ENCODE data around the gene PTPN11. TPM values are rescaled to one million over a fixed set of nuclear protein-coding genes. Genes with fewer than 3 reads are reported as not detected.

PTPN11 gene
- total and polyA plus RNA-seq, 2 of the 13 experiments (the other 11 are each of a cell fraction or from before 2014, with no cell fraction given) = 30.0 to 63.5 TPM

DNA sequence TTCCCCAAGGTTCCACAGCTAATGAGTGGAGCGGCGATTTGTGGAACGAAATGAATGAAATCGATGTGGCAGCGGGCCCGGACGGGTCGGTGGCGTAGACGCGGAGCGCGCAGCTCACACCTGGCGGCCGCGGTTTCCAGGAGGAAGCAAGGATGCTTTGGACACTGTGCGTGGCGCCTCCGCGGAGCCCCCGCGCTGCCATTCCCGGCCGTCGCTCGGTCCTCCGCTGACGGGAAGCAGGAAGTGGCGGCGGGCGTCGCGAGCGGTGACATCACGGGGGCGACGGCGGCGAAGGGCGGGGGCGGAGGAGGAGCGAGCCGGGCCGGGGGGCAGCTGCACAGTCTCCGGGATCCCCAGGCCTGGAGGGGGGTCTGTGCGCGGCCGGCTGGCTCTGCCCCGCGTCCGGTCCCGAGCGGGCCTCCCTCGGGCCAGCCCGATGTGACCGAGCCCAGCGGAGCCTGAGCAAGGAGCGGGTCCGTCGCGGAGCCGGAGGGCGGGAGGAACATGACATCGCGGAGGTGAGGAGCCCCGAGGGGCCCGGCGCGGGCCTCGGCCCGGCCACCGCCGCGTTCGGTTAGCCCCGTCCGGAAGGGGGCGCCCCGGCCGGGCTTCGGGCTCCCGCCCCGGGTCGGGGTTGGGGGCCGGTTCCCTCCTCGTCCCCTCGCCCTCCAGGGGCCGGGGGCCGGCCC is at the start of gene PTPN11 (continued):
- TF ChIP-seq RFX3 (CRISPR knock-in tag; IDR thresholded peaks at IDR 0.05) (no peak), ZNF251 (CRISPR knock-in tag; IDR thresholded peaks at IDR 0.05) (no peak), HIVEP1 (CRISPR knock-in tag; IDR thresholded peaks at IDR 0.05) (no peak), KDM1A (CRISPR knock-in tag; IDR thresholded peaks at IDR 0.05) (no peak), ZNF510 (CRISPR knock-in tag; IDR thresholded peaks at IDR 0.05; ENCODE audit: low read depth) (no peak; the same call in 1 of the 2 replicates), ZNF782 (CRISPR knock-in tag; IDR thresholded peaks at IDR 0.05; ENCODE audit: borderline replicate concordance) (peak; percentile 72; the same call in 1 of the 2 replicates), ZNF260 (CRISPR knock-in tag; IDR thresholded peaks at IDR 0.05; ENCODE audit: borderline replicate concordance, low read depth) (no peak), SMAD1 (CRISPR knock-in tag; IDR thresholded peaks at IDR 0.05; ENCODE audit: borderline replicate concordance, low read depth) (no peak), MTA1 (CRISPR knock-in tag; IDR thresholded peaks at IDR 0.05; ENCODE audit: borderline replicate concordance) (peak; percentile 86; the same call in 1 of the 2 replicates), PRMT3 (CRISPR knock-in tag; IDR thresholded peaks at IDR 0.05; ENCODE audit: borderline replicate concordance, low read depth) (no peak), CCDC6 (CRISPR knock-in tag; IDR thresholded peaks at IDR 0.05) (peak; percentile 69; the same call in 1 of the 2 replicates), ZNF605 (CRISPR knock-in tag; IDR thresholded peaks at IDR 0.05) (no peak), GATA4 (IDR thresholded peaks at IDR 0.05; ENCODE audit: borderline replicate concordance, low read depth) (no peak; the same call in 1 of the 2 replicates), ZNF263 (CRISPR knock-in tag; IDR thresholded peaks at IDR 0.05) (no peak), NAIF1 (CRISPR knock-in tag; IDR thresholded peaks at IDR 0.05; ENCODE audit: borderline replicate concordance) (peak; percentile 52; the same call in 1 of the 2 replicates)
- TF ChIP-seq, protein P1, sequence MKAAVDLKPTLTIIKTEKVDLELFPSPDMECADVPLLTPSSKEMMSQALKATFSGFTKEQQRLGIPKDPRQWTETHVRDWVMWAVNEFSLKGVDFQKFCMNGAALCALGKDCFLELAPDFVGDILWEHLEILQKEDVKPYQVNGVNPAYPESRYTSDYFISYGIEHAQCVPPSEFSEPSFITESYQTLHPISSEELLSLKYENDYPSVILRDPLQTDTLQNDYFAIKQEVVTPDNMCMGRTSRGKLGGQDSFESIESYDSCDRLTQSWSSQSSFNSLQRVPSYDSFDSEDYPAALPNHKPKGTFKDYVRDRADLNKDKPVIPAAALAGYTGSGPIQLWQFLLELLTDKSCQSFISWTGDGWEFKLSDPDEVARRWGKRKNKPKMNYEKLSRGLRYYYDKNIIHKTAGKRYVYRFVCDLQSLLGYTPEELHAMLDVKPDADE (CRISPR knock-in tag; IDR thresholded peaks at IDR 0.05) = 0 out of 2 replicates have a peak, but pooled peaks have one; percentile 57
- TF ChIP-seq, protein P2, sequence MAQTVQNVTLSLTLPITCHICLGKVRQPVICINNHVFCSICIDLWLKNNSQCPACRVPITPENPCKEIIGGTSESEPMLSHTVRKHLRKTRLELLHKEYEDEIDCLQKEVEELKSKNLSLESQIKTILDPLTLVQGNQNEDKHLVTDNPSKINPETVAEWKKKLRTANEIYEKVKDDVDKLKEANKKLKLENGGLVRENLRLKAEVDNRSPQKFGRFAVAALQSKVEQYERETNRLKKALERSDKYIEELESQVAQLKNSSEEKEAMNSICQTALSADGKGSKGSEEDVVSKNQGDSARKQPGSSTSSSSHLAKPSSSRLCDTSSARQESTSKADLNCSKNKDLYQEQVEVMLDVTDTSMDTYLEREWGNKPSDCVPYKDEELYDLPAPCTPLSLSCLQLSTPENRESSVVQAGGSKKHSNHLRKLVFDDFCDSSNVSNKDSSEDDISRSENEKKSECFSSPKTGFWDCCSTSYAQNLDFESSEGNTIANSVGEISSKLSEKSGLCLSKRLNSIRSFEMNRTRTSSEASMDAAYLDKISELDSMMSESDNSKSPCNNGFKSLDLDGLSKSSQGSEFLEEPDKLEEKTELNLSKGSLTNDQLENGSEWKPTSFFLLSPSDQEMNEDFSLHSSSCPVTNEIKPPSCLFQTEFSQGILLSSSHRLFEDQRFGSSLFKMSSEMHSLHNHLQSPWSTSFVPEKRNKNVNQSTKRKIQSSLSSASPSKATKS (CRISPR knock-in tag; IDR thresholded peaks at IDR 0.05) = no peak
- TF ChIP-seq, protein P3, sequence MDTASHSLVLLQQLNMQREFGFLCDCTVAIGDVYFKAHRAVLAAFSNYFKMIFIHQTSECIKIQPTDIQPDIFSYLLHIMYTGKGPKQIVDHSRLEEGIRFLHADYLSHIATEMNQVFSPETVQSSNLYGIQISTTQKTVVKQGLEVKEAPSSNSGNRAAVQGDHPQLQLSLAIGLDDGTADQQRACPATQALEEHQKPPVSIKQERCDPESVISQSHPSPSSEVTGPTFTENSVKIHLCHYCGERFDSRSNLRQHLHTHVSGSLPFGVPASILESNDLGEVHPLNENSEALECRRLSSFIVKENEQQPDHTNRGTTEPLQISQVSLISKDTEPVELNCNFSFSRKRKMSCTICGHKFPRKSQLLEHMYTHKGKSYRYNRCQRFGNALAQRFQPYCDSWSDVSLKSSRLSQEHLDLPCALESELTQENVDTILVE (CRISPR knock-in tag; IDR thresholded peaks at IDR 0.05) = peak; percentile 83; the same call in 1 of the 2 replicates
- TF ChIP-seq, protein P4, sequence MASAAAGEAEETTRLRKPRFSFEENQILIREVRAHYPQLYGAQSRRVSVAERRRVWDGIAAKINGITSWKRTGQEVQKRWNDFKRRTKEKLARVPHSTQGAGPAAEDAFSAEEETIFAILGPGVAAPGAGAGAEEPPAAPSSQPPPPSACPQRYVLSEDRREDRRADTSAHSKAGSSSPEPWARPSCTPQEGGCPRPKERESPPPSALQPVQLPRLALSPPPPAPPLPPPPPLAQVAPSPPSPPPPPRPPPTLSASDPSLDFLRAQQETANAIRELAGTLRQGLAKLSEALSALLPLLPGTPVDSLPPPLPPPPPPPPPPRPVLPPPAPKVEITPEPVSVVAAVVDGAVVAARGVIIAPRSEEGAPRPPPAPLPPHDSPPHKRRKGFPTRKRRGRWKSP (CRISPR knock-in tag; IDR thresholded peaks at IDR 0.05) = no peak
- TF ChIP-seq, protein P5, sequence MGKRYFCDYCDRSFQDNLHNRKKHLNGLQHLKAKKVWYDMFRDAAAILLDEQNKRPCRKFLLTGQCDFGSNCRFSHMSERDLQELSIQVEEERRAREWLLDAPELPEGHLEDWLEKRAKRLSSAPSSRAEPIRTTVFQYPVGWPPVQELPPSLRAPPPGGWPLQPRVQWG (CRISPR knock-in tag; IDR thresholded peaks at IDR 0.05; ENCODE audit: borderline replicate concordance, low read depth) = no peak
- TF ChIP-seq, protein P6, sequence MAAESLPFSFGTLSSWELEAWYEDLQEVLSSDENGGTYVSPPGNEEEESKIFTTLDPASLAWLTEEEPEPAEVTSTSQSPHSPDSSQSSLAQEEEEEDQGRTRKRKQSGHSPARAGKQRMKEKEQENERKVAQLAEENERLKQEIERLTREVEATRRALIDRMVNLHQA (CRISPR knock-in tag; IDR thresholded peaks at IDR 0.05) = no peak
